IMR-90 (cell line): ENCODE results near the gene ITLN2. TPM values are rescaled to one million over a fixed set of nuclear protein-coding genes. Genes with fewer than 3 reads are reported as not detected.

ENCODE experiments used
- ATAC-seq: fragments of 200-7000 bp; cut with Tn5 transposase; 2 replicates; pipeline ENCODE4 v1.9.1; 2020; ENCODE audit warnings: low read depth, mild to moderate bottlenecking, moderate library complexity
- BruUV-seq: library from RNA; stranded (reverse); fragments of 400-500 nt; replicated peaks from 2 replicates; lab custom pipeline; 2021; lab: Mats Ljungman, UMichigan
- CTCF ChIA-PET: fragments of 300-600 bp; formaldehyde crosslinking; extraction: SDS; loops from one replicate; lab custom pipeline; 2021; ENCODE audit warnings: antibody characterized with exemption; lab: Yijun Ruan, JAX
- POLR2A ChIA-PET: fragments of 300-600 bp; sonication (Branson Sonifier 250); formaldehyde crosslinking; loops from one replicate; lab custom pipeline; 2022; ENCODE audit warnings: antibody characterized with exemption; ENCODE audit not compliant: unreplicated experiment; lab: Charles Lee
- DNase-seq: peaks from one replicate; pipeline ENCODE4 v3.0.0; 2013
- H2AFZ ChIP-seq: replicated peaks from 2 replicates; pipeline ENCODE3; 2013; ENCODE audit warnings: low read length, mild to moderate bottlenecking; ENCODE audit not compliant: poor library complexity
- H2AK5ac ChIP-seq: 2 replicates; pipeline ENCODE4 v1.6.1; 2013; ENCODE audit warnings: low read depth, low read length, inconsistent platforms
- H2AK9ac ChIP-seq: replicated peaks from 2 replicates; pipeline ENCODE3; 2013; ENCODE audit warnings: mild to moderate bottlenecking, low read depth, low read length, moderate library complexity; ENCODE audit not compliant: poor library complexity
- H2BK120ac ChIP-seq: 2 replicates; pipeline ENCODE4 v1.6.1; 2013; ENCODE audit warnings: low read depth, low read length, inconsistent platforms
- H2BK15ac ChIP-seq: 3 replicates; pipeline ENCODE4 v1.6.1; 2013; ENCODE audit warnings: low read depth, low read length, inconsistent platforms
- H2BK20ac ChIP-seq: 2 replicates; pipeline ENCODE4 v1.6.1; 2013; ENCODE audit warnings: low read depth, mild to moderate bottlenecking, inconsistent platforms, low read length, moderate library complexity
- H2BK5ac ChIP-seq: 2 replicates; pipeline ENCODE4 v1.6.1; 2013; ENCODE audit warnings: mild to moderate bottlenecking, low read depth, low read length, inconsistent platforms; ENCODE audit not compliant: poor library complexity, severe bottlenecking
- H3K14ac ChIP-seq: replicated peaks from 2 replicates; pipeline ENCODE4 v1.6.1; 2013; ENCODE audit warnings: low read depth, low read length, inconsistent platforms
- H3K18ac ChIP-seq: 2 replicates; pipeline ENCODE4 v1.6.1; 2013; ENCODE audit warnings: low read depth, low read length, control low read depth
- H3K23ac ChIP-seq: 2 replicates; pipeline ENCODE4 v1.6.1; 2013; ENCODE audit warnings: low read depth, low read length, inconsistent platforms
- H3K27ac ChIP-seq: 2 replicates; pipeline ENCODE4 v1.5.1; 2013; ENCODE audit warnings: mild to moderate bottlenecking, control low read depth, low read length; ENCODE audit not compliant: insufficient read depth
- H3K27me3 ChIP-seq: 2 replicates; pipeline ENCODE4 v1.6.1; 2013; ENCODE audit warnings: low read length; ENCODE audit not compliant: control insufficient read depth, insufficient read depth
- H3K36me3 ChIP-seq: 2 replicates; pipeline ENCODE4 v1.6.1; 2013; ENCODE audit warnings: low read length, mixed read lengths; ENCODE audit not compliant: control insufficient read depth, insufficient read depth
- H3K4ac ChIP-seq: 2 replicates; pipeline ENCODE4 v1.6.1; 2013; ENCODE audit warnings: low read depth, low read length, inconsistent platforms
- H3K4me1 ChIP-seq: 2 replicates; pipeline ENCODE4 v1.6.1; 2013; ENCODE audit warnings: low read length, mixed read lengths; ENCODE audit not compliant: control insufficient read depth, insufficient read depth
- H3K4me2 ChIP-seq: 2 replicates; pipeline ENCODE4 v1.6.1; 2013; ENCODE audit warnings: low read depth, mild to moderate bottlenecking, control low read depth, low read length, moderate library complexity
- H3K4me3 ChIP-seq: 2 replicates; pipeline ENCODE4 v1.5.1; 2013; ENCODE audit warnings: low read depth, mild to moderate bottlenecking, control low read depth, low read length, moderate library complexity; ENCODE audit not compliant: insufficient read depth
- H3K56ac ChIP-seq: 2 replicates; pipeline ENCODE4 v1.6.1; 2013; ENCODE audit warnings: low read length, inconsistent platforms; ENCODE audit not compliant: insufficient read depth; ENCODE audit errors: extremely low read depth
- H3K79me1 ChIP-seq, 2 experiments: 2 replicates each; pipeline ENCODE4 v1.6.1; 2013; ENCODE audit warnings: low read length in 2 of 2, inconsistent platforms in 1 of 2, low read depth in 1 of 2
- H3K9ac ChIP-seq: 2 replicates; pipeline ENCODE4 v1.6.1; 2013; ENCODE audit warnings: low read depth, low read length, control low read depth
- H3K9me1 ChIP-seq: 2 replicates; pipeline ENCODE4 v1.6.1; 2013; ENCODE audit warnings: low read length, inconsistent platforms; ENCODE audit not compliant: insufficient read depth
- H3K9me3 ChIP-seq: 2 replicates; pipeline ENCODE4 v1.6.1; 2013; ENCODE audit warnings: low read length; ENCODE audit not compliant: control insufficient read depth, insufficient read depth
- H4K20me1 ChIP-seq: 2 replicates; pipeline ENCODE4 v1.6.1; 2013; ENCODE audit warnings: low read length, inconsistent platforms; ENCODE audit not compliant: insufficient read depth
- H4K5ac ChIP-seq: 2 replicates; pipeline ENCODE4 v1.6.1; 2013; ENCODE audit warnings: mild to moderate bottlenecking, low read depth, low read length, control low read depth
- H4K8ac ChIP-seq, 2 experiments: 2 replicates each; pipeline ENCODE4 v1.6.1; 2013; ENCODE audit warnings: low read depth in 2 of 2, low read length in 2 of 2, control low read depth in 1 of 2, inconsistent platforms in 1 of 2
- H4K91ac ChIP-seq: 2 replicates; pipeline ENCODE4 v1.6.1; 2013; ENCODE audit warnings: low read depth, low read length, inconsistent platforms; ENCODE audit not compliant: insufficient read depth
- BHLHE40 ChIP-seq: fragments of 150-350 bp; IDR thresholded peaks from 2 replicates; pipeline ENCODE4 v1.6.1; 2016; ENCODE audit warnings: mild to moderate bottlenecking, low read depth, low read length
- CEBPB ChIP-seq: IDR thresholded peaks from 2 replicates; pipeline ENCODE4 v1.6.1; 2012; ENCODE audit warnings: low read depth, low read length, improper control_type of control experiment
- CHD1 ChIP-seq: IDR thresholded peaks from 2 replicates; pipeline ENCODE4 v1.6.1; 2012; ENCODE audit warnings: low read depth, low read length, improper control_type of control experiment
- CTCF ChIP-seq: conservative IDR thresholded peaks from 2 replicates; pipeline ENCODE4 v1.5.1; 2012; ENCODE audit warnings: mild to moderate bottlenecking, low read depth, low read length, improper control_type of control experiment
- FOS ChIP-seq: fragments of 150-350 bp; IDR thresholded peaks from 2 replicates; pipeline ENCODE4 v1.6.1; 2016; ENCODE audit warnings: low read depth, low read length
- MAFK ChIP-seq: IDR thresholded peaks from 2 replicates; pipeline ENCODE4 v1.6.1; 2012; ENCODE audit warnings: low read depth, low read length, improper control_type of control experiment
- MAZ ChIP-seq: IDR thresholded peaks from 2 replicates; pipeline ENCODE4 v1.6.1; 2012; ENCODE audit warnings: low read depth, mild to moderate bottlenecking, low read length, improper control_type of control experiment, moderate library complexity, borderline replicate concordance
- MXI1 ChIP-seq: IDR thresholded peaks from 2 replicates; pipeline ENCODE4 v1.6.1; 2012; ENCODE audit warnings: low read depth, mild to moderate bottlenecking, low read length, moderate library complexity, borderline replicate concordance
- NFE2L2 ChIP-seq: fragments of 150-350 bp; IDR thresholded peaks from 2 replicates; pipeline ENCODE4 v1.6.1; 2016; ENCODE audit warnings: low read depth, mild to moderate bottlenecking, low read length
- POLR2A ChIP-seq: IDR thresholded peaks from 2 replicates; pipeline ENCODE4 v1.6.1; 2012; ENCODE audit warnings: mild to moderate bottlenecking, low read depth, low read length
- RAD21 ChIP-seq: IDR thresholded peaks from 2 replicates; pipeline ENCODE4 v1.6.1; 2012; ENCODE audit warnings: low read length, improper control_type of control experiment
- RCOR1 ChIP-seq: IDR thresholded peaks from 2 replicates; pipeline ENCODE4 v1.6.1; 2012; ENCODE audit warnings: mild to moderate bottlenecking, low read length, improper control_type of control experiment; ENCODE audit not compliant: insufficient replicate concordance
- RFX5 ChIP-seq: IDR thresholded peaks from 2 replicates; pipeline ENCODE4 v1.8.0; 2012; ENCODE audit warnings: low read depth, mild to moderate bottlenecking, low read length, moderate library complexity
- SMC3 ChIP-seq: fragments of 150-350 bp; IDR thresholded peaks from 2 replicates; pipeline ENCODE4 v1.6.1; 2016; ENCODE audit warnings: low read depth, mild to moderate bottlenecking, antibody characterized with exemption, low read length, moderate library complexity
- WGBS, 2 experiments: methylation state at CpG; one replicate each; pipeline versions ENCODE4 v1.1.5 to v1.1.7; 2013; ENCODE audit warnings: missing lambda C conversion rate in 2 of 2; ENCODE audit not compliant: insufficient read length in 1 of 2; ENCODE audit errors: extremely low coverage in 2 of 2; 5-methylcytosine and 5-hydroxymethylcytosine counted together
- dilution Hi-C: fragments of 300-500 bp; cut with HindIII; formaldehyde crosslinking; loops from one replicate; pipeline ENCODE4 v1.14.3; 2018; ENCODE audit warnings: low sequenced_read_pairs; ENCODE audit not compliant: unreplicated experiment
- in situ Hi-C: fragments of 300-500 bp; cut with MboI; formaldehyde crosslinking; loops from 3 replicates; pipeline ENCODE4 v1.14.3; 2019; ENCODE audit warnings: low sequenced_read_pairs, inconsistent platforms, mixed read lengths
- intact Hi-C: fragments of 100-400 bp; cut with micrococcal nuclease; formaldehyde crosslinking; loops from 2 replicates; pipeline ENCODE4 v1.10.0; 2022
- polyA plus RNA-seq, 3 experiments: library from polyadenylated mRNA; depleted of rRNA; stranded (reverse); fragments of >200 nt; gene quantifications; 2 replicates each; pipeline ENCODE4 v1.2.3, GENCODE V29; 2012; ENCODE audit warnings: low replicate concordance in 1 of 3
- total RNA-seq: library from RNA; depleted of rRNA; stranded (reverse); fragments of >200 nt; gene quantifications from 2 replicates; pipeline ENCODE4 v1.2.3, GENCODE V29; 2012
- TF ChIP-seq, protein P1 (sequence below): fragments of 150-350 bp; IDR thresholded peaks from 2 replicates; pipeline ENCODE4 v1.6.1; 2017; ENCODE audit warnings: mild to moderate bottlenecking, antibody characterized with exemption, low read length, low read depth
- TF ChIP-seq, protein P2 (sequence below): fragments of 150-350 bp; IDR thresholded peaks from 2 replicates; pipeline ENCODE4 v1.6.1; 2016; ENCODE audit warnings: low read depth, mild to moderate bottlenecking, low read length, moderate library complexity, borderline replicate concordance

ITLN2 gene
- total and polyA plus RNA-seq, 2 of the 4 experiments (the other 2 are of a cell fraction) = not detected

DNA sequence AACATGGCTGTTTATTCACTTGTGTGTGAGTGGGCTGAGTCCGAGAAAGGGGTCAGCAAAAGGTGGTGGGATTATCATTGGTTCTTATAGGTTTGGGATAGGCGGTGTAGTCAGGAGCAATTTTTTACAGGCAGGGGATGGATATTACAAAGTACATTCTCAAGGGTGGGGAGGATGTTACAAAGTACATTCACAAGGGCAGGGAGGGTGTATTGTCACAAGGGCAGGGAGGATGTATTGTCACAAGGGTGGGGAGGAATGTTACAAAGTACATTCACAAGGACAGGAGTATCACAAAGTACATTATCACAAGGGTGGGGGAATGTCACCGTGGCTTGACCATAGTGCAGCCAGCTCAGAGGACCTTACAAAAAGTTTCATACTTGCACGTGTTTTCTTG lies 31.1 kb upstream of the ITLN2 start:
- Histone ChIP-seq H3K36me3 (no peaks in the 10 kb centered on the region), H3K9ac (no peak overlapping the region), H2AFZ (no peak overlapping the region), H3K4ac (no peak overlapping the region), H4K8ac (no peak overlapping the region), H2BK120ac (no peak overlapping the region), H3K14ac (no peak overlapping the region), H3K79me1 (no peaks in the 10 kb centered on the region), H3K9me1 (no peaks in the 10 kb centered on the region), H2BK20ac (no peak overlapping the region), H2BK15ac (no peak overlapping the region), H4K5ac (no peak overlapping the region), H3K4me2 (no peak overlapping the region), H4K91ac (no peak overlapping the region), H3K23ac (no peak overlapping the region), H3K18ac (no peak overlapping the region), H2BK5ac (no peak overlapping the region), H3K9me3 (no peaks in the 10 kb centered on the region), H2AK9ac (no peak overlapping the region), H2AK5ac (no peak overlapping the region), H4K20me1 (no peaks in the 10 kb centered on the region), H3K56ac (no peak overlapping the region), H3K4me1 (no peaks in the 10 kb centered on the region), H3K4me3 (no peak overlapping the region), H3K27ac (no peak overlapping the region), H3K27me3 (peaks cover 15% of the 10 kb centered on the region)
- intact Hi-C loops (no loop called here), dilution Hi-C loops (no loop called here), in situ Hi-C loops (no loop called here)
- DNase-seq (no peak), ATAC-seq (no peak)
- no peak for TF ChIP-seq MXI1
- TF ChIP-seq NFE2L2 = no peak
- TF ChIP-seq RFX5 = no peak
- TF ChIP-seq RCOR1 = no peak
- TF ChIP-seq FOS = no peak
- TF ChIP-seq CEBPB = no peak
- no peak for TF ChIP-seq POLR2A
- no peak for TF ChIP-seq BHLHE40
- TF ChIP-seq CHD1 = no peak
- TF ChIP-seq RAD21 = no peak
- no peak for TF ChIP-seq MAFK
- TF ChIP-seq MAZ = no peak
- TF ChIP-seq, protein P1, sequence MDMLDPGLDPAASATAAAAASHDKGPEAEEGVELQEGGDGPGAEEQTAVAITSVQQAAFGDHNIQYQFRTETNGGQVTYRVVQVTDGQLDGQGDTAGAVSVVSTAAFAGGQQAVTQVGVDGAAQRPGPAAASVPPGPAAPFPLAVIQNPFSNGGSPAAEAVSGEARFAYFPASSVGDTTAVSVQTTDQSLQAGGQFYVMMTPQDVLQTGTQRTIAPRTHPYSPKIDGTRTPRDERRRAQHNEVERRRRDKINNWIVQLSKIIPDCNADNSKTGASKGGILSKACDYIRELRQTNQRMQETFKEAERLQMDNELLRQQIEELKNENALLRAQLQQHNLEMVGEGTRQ = no peak
- TF ChIP-seq, protein P2, sequence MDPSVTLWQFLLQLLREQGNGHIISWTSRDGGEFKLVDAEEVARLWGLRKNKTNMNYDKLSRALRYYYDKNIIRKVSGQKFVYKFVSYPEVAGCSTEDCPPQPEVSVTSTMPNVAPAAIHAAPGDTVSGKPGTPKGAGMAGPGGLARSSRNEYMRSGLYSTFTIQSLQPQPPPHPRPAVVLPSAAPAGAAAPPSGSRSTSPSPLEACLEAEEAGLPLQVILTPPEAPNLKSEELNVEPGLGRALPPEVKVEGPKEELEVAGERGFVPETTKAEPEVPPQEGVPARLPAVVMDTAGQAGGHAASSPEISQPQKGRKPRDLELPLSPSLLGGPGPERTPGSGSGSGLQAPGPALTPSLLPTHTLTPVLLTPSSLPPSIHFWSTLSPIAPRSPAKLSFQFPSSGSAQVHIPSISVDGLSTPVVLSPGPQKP = no peak
- TF ChIP-seq SMC3 = no peak
- TF ChIP-seq CTCF = no peak
- POLR2A ChIA-PET = interaction anchor here (0.6 kb wide), 1 partner anchor 116 kb away, joined by 3 read pairs; no protein-coding TSS in a partner anchor
- 75% methylated on average over 2 of the region's 4 CpGs; no CpG with 5 or more reads in 1 of the 2 experiments for WGBS, 2 experiments
- CTCF ChIA-PET = no interaction called here
- BruUV-seq = no TSS peak
